B cell (primary cell): ENCODE measurements around the gene HINFP. TPM values are rescaled to one million over a fixed set of nuclear protein-coding genes. Genes with fewer than 3 reads are reported as not detected.

Experiments
- ATAC-seq: fragments of 200-7000 bp; cut with Tn5 transposase; one replicate; pipeline ENCODE4 v1.10.0; 2021; ENCODE audit warnings: low read depth, mild to moderate bottlenecking, moderate number of reproducible peaks, moderate library complexity
- CTCF ChIA-PET: fragments of 350-600 bp; sonication (Branson Sonifier 250); formaldehyde crosslinking; loops from one replicate; lab custom pipeline; 2021; ENCODE audit warnings: antibody characterized with exemption, inconsistent platforms; lab: Charles Lee
- POLR2A ChIA-PET: fragments of 350-600 bp; sonication (Branson Sonifier 250); formaldehyde crosslinking; loops from one replicate; lab custom pipeline; 2021; ENCODE audit warnings: antibody characterized with exemption; lab: Charles Lee
- DNase-seq: peaks from one replicate; pipeline ENCODE4 v3.0.0; 2013
- H2AFZ ChIP-seq: 2 replicates; pipeline ENCODE4 v1.6.1; 2012; ENCODE audit warnings: mild to moderate bottlenecking, low read depth, low read length; ENCODE audit not compliant: insufficient read depth, poor library complexity, severe bottlenecking
- H3K27ac ChIP-seq, 2 donors: 1 replicate in 1 of 2; 2 replicates in 1 of 2; pipeline ENCODE4 v1.5.1; 2012 to 2013; ENCODE audit warnings: low read length in 2 of 2, mild to moderate bottlenecking in 2 of 2, moderate library complexity in 1 of 2
- H3K27me3 ChIP-seq, 4 experiments: fragments of 200-600 bp in 1 of 4; sonication (generic) in 1 of 4; replicated peaks in 1 of 4; 1 replicate in 2 of 4; 2 replicates in 2 of 4; pipeline versions ENCODE4 v1.6.1 to v1.7.0; 2013 to 2016; ENCODE audit warnings: low read length in 3 of 4, mild to moderate bottlenecking in 2 of 4, mixed read lengths in 1 of 4, moderate library complexity in 1 of 4; ENCODE audit not compliant: insufficient read depth in 4 of 4, control insufficient read depth in 3 of 4; ENCODE audit errors: control extremely low read depth in 1 of 4
- H3K36me3 ChIP-seq, 2 experiments: replicated peaks in 1 of 2; 1 replicate in 1 of 2; 2 replicates in 1 of 2; pipeline versions ENCODE4 v1.6.1 to v1.7.1; 2013; ENCODE audit warnings: low read length in 1 of 2; ENCODE audit not compliant: insufficient read depth in 2 of 2, control insufficient read depth in 1 of 2; ENCODE audit errors: control extremely low read depth in 1 of 2, extremely low read depth in 1 of 2
- H3K4me1 ChIP-seq, 2 donors: fragments of 200-600 bp in 1 of 2; sonication (generic) in 1 of 2; 1 replicate in 1 of 2; 2 replicates in 1 of 2; pipeline versions ENCODE4 v1.5.1 to v1.6.1; 2013 to 2017; ENCODE audit warnings: low read length in 2 of 2; ENCODE audit not compliant: control insufficient read depth in 2 of 2, insufficient read depth in 2 of 2
- H3K4me2 ChIP-seq: replicated peaks from 2 replicates; pipeline ENCODE3; 2012; ENCODE audit warnings: mild to moderate bottlenecking, low read depth, low read length; ENCODE audit not compliant: poor library complexity, severe bottlenecking
- H3K4me3 ChIP-seq, 5 experiments: fragments of 200-600 bp in 1 of 5; sonication (generic) in 1 of 5; 1 replicate in 3 of 5; 2 replicates in 2 of 5; pipeline versions ENCODE4 v1.5.1 to v1.7.0; 2011 to 2016; ENCODE audit warnings: low read length in 4 of 5, mild to moderate bottlenecking in 4 of 5, low read depth in 2 of 5, control low read depth in 1 of 5, moderate library complexity in 1 of 5; ENCODE audit not compliant: insufficient read depth in 1 of 5; ENCODE audit errors: control extremely low read depth in 1 of 5, extremely low read depth in 1 of 5
- H3K79me2 ChIP-seq: fragments of 200-600 bp; sonication (generic); one replicate; pipeline ENCODE4 v1.6.0; 2016; ENCODE audit warnings: low read length; ENCODE audit not compliant: control insufficient read depth, insufficient read depth
- H3K9ac ChIP-seq: fragments of 200-600 bp; sonication (generic); 2 replicates; pipeline ENCODE4 v1.6.1; 2017; ENCODE audit warnings: mild to moderate bottlenecking, low read length, moderate library complexity
- H3K9me3 ChIP-seq, 3 donors: one replicate each; pipeline versions ENCODE4 v1.6.1 to v1.7.1; 2013; ENCODE audit warnings: low read length in 2 of 3; ENCODE audit not compliant: control insufficient read depth in 2 of 3, insufficient read depth in 1 of 3; ENCODE audit errors: control extremely low read depth in 1 of 3
- H4K20me1 ChIP-seq: 2 replicates; pipeline ENCODE4 v1.6.0; 2012; ENCODE audit warnings: mild to moderate bottlenecking, low read length; ENCODE audit not compliant: insufficient read depth, control insufficient read depth, poor library complexity, severe bottlenecking
- H3K27ac Mint-ChIP-seq: one replicate; pipeline ENCODE4 v1.8.0; 2021; ENCODE audit warnings: mixed read lengths
- H3K27me3 Mint-ChIP-seq: one replicate; pipeline ENCODE4 v1.8.0; 2021; ENCODE audit warnings: mixed read lengths
- H3K4me1 Mint-ChIP-seq: one replicate; pipeline ENCODE4 v1.8.0; 2021; ENCODE audit warnings: mixed read lengths
- H3K4me3 Mint-ChIP-seq: one replicate; pipeline ENCODE4 v1.8.0; 2021; ENCODE audit warnings: mixed read lengths
- H3K9me3 Mint-ChIP-seq: one replicate; pipeline ENCODE4 v1.8.0; 2022; ENCODE audit warnings: mixed read lengths; ENCODE audit not compliant: insufficient read depth
- EZH2 ChIP-seq: IDR thresholded peaks from 2 replicates; pipeline ENCODE4 v1.6.1; 2012; ENCODE audit warnings: borderline replicate concordance, low read depth, mild to moderate bottlenecking, moderate library complexity, low read length; ENCODE audit not compliant: insufficient read depth, poor library complexity, severe bottlenecking
- WGBS: methylation state at CpG from one replicate; pipeline ENCODE4 v1.1.5; 2013; ENCODE audit warnings: missing lambda C conversion rate; ENCODE audit not compliant: insufficient coverage; 5-methylcytosine and 5-hydroxymethylcytosine counted together
- intact Hi-C: fragments of 100-400 bp; cut with micrococcal nuclease; formaldehyde crosslinking; loops from one replicate; pipeline ENCODE4 v1.10.0; 2022
- polyA plus RNA-seq: library from polyadenylated mRNA; depleted of rRNA; stranded (reverse); fragments of >200 nt; gene quantifications from 2 replicates; pipeline ENCODE4 v1.2.3, GENCODE V29; 2012
- total RNA-seq, 2 donors: library from RNA; stranded (reverse); fragments of 120-200 nt in 1 of 2; gene quantifications; 1 replicate in 1 of 2; 2 replicates in 1 of 2; pipeline versions ENCODE4 v1.2.3 to v1.2.4, GENCODE V29; 2013 to 2022
- TF ChIP-seq, protein P1 (sequence below): fragments of 200-600 bp; IDR thresholded peaks from one replicate; pipeline ENCODE4 v1.8.0; 2022; ENCODE audit warnings: antibody characterized with exemption, mild to moderate bottlenecking

The HINFP gene
- total and polyA plus RNA-seq, 2 donors (not counting 1 experiment from before 2014, with no cell fraction given) = 60.6 to 78.7 TPM

DNA sequence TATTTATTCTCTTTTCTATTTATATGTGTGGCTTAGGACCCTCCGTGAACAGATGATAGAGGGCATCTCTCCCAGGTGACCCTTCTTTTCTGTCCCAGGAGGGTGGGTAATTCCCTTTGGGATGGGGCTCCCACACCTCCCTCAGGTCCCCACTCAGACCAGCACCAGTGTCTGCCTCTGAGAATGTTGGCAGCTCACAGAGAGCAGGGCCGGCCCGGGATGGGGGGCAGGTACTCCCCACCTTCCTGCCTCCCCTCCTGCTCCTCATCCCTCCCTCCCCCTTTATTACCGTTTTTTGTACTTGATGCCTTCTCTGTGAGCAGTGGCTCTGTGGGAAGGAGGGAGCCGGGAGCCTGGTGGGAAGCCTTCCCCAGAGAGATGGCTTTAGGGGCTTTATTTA lies 4.8 kb upstream of the HINFP start:
- Histone ChIP-seq H2AFZ (no peak overlapping the region), H3K9ac (no peak overlapping the region), H4K20me1 (peaks cover 2% of the 10 kb centered on the region), H3K27ac (no peak overlapping the region), H3K9me3 (no peaks in the 10 kb centered on the region), H3K4me2 (no peak overlapping the region), H3K4me1 (peaks cover 6 to 15% of the 10 kb centered on the region in 2 donors), H3K36me3 (peaks cover 0 to 17% of the 10 kb centered on the region in 2 experiments), H3K4me3 (no peak overlapping the region), H3K27me3 (no peaks in the 10 kb centered on the region), H3K79me2 (peaks cover 2% of the 10 kb centered on the region)
- ATAC-seq (no peak), DNase-seq (no peak)
- CTCF ChIA-PET = no interaction called here
- Mint-ChIP-seq H3K27ac (no peak overlapping the region), H3K9me3 (no peaks in the 10 kb centered on the region), H3K4me1 (peaks cover 19% of the 10 kb centered on the region), H3K27me3 (no peaks in the 10 kb centered on the region), H3K4me3 (no peak overlapping the region)
- WGBS = 91% methylated on average over 1 of the region's 5 CpGs
- no peak for TF ChIP-seq EZH2
- TF ChIP-seq, protein P1, sequence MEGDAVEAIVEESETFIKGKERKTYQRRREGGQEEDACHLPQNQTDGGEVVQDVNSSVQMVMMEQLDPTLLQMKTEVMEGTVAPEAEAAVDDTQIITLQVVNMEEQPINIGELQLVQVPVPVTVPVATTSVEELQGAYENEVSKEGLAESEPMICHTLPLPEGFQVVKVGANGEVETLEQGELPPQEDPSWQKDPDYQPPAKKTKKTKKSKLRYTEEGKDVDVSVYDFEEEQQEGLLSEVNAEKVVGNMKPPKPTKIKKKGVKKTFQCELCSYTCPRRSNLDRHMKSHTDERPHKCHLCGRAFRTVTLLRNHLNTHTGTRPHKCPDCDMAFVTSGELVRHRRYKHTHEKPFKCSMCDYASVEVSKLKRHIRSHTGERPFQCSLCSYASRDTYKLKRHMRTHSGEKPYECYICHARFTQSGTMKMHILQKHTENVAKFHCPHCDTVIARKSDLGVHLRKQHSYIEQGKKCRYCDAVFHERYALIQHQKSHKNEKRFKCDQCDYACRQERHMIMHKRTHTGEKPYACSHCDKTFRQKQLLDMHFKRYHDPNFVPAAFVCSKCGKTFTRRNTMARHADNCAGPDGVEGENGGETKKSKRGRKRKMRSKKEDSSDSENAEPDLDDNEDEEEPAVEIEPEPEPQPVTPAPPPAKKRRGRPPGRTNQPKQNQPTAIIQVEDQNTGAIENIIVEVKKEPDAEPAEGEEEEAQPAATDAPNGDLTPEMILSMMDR = no peak
- intact Hi-C loops = no loop called here
- POLR2A ChIA-PET = interaction anchor here (1.0 kb wide), 1 partner anchor 14 kb away, joined by 3 read pairs; no protein-coding TSS in a partner anchor

DNA sequence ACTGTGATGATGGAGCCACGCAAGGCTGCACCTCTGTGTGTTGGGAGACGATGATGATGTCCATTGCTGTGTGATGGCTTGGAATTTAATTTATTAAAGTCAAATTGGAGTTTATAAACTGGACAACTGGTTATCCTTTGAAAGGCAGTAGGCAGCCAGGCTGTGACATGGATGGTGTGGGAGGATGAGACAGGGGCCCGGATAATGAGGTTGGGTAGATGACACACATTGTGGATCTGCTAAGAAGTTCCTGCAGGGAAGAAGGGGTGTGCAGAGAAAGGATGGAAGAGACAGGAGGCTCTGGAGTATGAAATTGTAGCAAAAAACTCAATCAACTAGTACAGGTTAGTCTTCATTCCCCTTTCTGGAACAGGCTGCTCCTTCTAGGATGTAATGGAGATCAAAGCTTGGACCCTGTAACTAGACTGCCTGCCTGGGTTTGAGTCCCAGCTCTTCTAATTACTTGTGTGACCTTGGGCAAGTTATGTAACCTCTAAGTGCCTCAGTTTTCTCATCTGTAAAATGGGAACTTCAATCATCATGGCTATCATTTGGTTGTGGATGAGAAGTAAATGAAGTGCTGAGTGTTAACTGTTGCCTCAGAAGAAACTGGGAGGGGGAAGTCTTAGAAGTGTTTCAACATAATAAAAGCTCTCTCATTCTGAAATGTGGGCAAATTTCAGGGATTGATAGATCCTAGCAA lies 4.2 kb upstream of the HINFP start:
- 100% methylated on average over 3 of the region's 3 CpGs for WGBS

More for the DNA sequence above, 4.2 kb upstream of the HINFP start:
- Histone ChIP-seq H4K20me1 (peaks cover 7% of the 10 kb centered on the region), H3K36me3 (peaks cover 0 to 11% of the 10 kb centered on the region in 2 experiments), H3K79me2 (peaks cover 8% of the 10 kb centered on the region), H3K27me3 (no peaks in the 10 kb centered on the region), H3K9me3 (no peaks in the 10 kb centered on the region), H2AFZ (no peak overlapping the region), H3K4me1 (peaks cover 9 to 19% of the 10 kb centered on the region in 2 donors), H3K27ac (no peak overlapping the region), H3K4me3 (no peak overlapping the region), H3K9ac (no peak overlapping the region), H3K4me2 (no peak overlapping the region)
- TF ChIP-seq, protein P1 = no peak
- TF ChIP-seq EZH2 = no peak
- Mint-ChIP-seq H3K27ac (no peak overlapping the region), H3K9me3 (no peaks in the 10 kb centered on the region), H3K4me1 (peaks cover 23% of the 10 kb centered on the region), H3K27me3 (no peaks in the 10 kb centered on the region), H3K4me3 (no peak overlapping the region)
- POLR2A ChIA-PET = no interaction called here
- DNase-seq (no peak), ATAC-seq (no peak)
- intact Hi-C loops = no loop called here
- CTCF ChIA-PET = no interaction called here
